Right cardiac atrium (tissue), 5 donors: ENCODE data around the gene ATF2. TPM values are rescaled to one million over a fixed set of nuclear protein-coding genes. Genes with fewer than 3 reads are reported as not detected.

Experiments used
- ATAC-seq, 2 donors: fragments of 200-7000 bp; cut with Tn5 transposase; one replicate each; pipeline versions ENCODE4 v1.8.0 to v1.9.1; 2020; ENCODE audit warnings: moderate library complexity in 2 of 2, mild to moderate bottlenecking in 1 of 2
- DNase-seq, 3 donors: peaks; one replicate each; pipeline ENCODE4 v3.0.0-alpha.2; 2020
- H3K27ac ChIP-seq: one replicate; pipeline ENCODE4 v1.5.1; 2013; ENCODE audit warnings: mild to moderate bottlenecking, low read length, control low read depth, moderate library complexity
- H3K27me3 ChIP-seq: one replicate; pipeline ENCODE4 v1.6.1; 2013; ENCODE audit not compliant: control insufficient read depth, insufficient read depth
- H3K4me1 ChIP-seq: one replicate; pipeline ENCODE4 v1.6.1; 2013; ENCODE audit warnings: low read length; ENCODE audit not compliant: control insufficient read depth, insufficient read depth
- H3K4me3 ChIP-seq: one replicate; pipeline ENCODE4 v1.5.1; 2013; ENCODE audit warnings: low read length, control low read depth
- H3K9me3 ChIP-seq: one replicate; pipeline ENCODE4 v1.6.1; 2013; ENCODE audit warnings: low read length; ENCODE audit not compliant: control insufficient read depth
- WGBS: extraction: QIAGEN DNeasy Blood & Tissue Kit; methylation state at CpG from one replicate; pipeline ENCODE4 v1.1.7; 2013; 5-methylcytosine and 5-hydroxymethylcytosine counted together
- intact Hi-C, 4 donors: fragments of 100-400 bp; cut with DNase I; formaldehyde crosslinking; loops; one replicate each; pipeline versions ENCODE4 v1.11.0 to v1.14.0; 2022 to 2023
- polyA plus RNA-seq: library from polyadenylated mRNA; stranded (reverse); fragments of 200-250 nt; gene quantifications from one replicate; pipeline ENCODE4 v1.2.3, GENCODE V29; 2013
- total RNA-seq, 4 donors: library from RNA; stranded (reverse); fragmentation: NEBNext Ultra II Directional; extraction: Animal tissue kit (Norgen Biotek cat#: 25700); gene quantifications; one replicate each; pipeline ENCODE4 v1.2.1, GENCODE V29; 2021
- donor health status: healthy with polysubstance abuse.
- donor health status: DM: no; HTN: yes; CAD: no.
- donor health status: DM: no; HTN: no; CAD: no.
- donor health status: DM: no; HTN: yes; CAD: no; lungs with severe emphysema.
- donor health status: DM: yes; HTN: yes; CAD: no.

Gene ATF2
- total and polyA plus RNA-seq, 5 donors = 10.8 to 39.2 (median 30.6) TPM

- Histone ChIP-seq H3K4me1 (no peaks in the 10 kb centered on the region), H3K27ac (no peak overlapping the region), H3K4me3 (no peak overlapping the region), H3K9me3 (no peaks in the 10 kb centered on the region), H3K27me3 (no peaks in the 10 kb centered on the region)
- 95% methylated on average over 8 of the region's 8 CpGs for WGBS
- DNase-seq = no peak
- intact Hi-C loops = no loop called here
- no peak for ATAC-seq
Measured at GRCh38 chr2:175164235-175164634, 3.8 kb downstream of the ATF2 start.

- Histone ChIP-seq H3K27me3 (no peaks in the 10 kb centered on the region), H3K4me1 (peaks cover 7% of the 10 kb centered on the region), H3K4me3 (no peak overlapping the region), H3K9me3 (no peaks in the 10 kb centered on the region), H3K27ac (no peak overlapping the region)
- intact Hi-C loops = no loop called here
- ATAC-seq = no peak
- DNase-seq = no peak
- 93% methylated on average over 4 of the region's 4 CpGs for WGBS
Measured at GRCh38 chr2:175158894-175159293, 9.1 kb downstream of the ATF2 start.

- ATAC-seq (no peak), DNase-seq (no peak)
- Histone ChIP-seq H3K4me3 (no peak overlapping the region), H3K27me3 (no peaks in the 10 kb centered on the region), H3K27ac (no peak overlapping the region), H3K9me3 (no peaks in the 10 kb centered on the region), H3K4me1 (peaks cover 7% of the 10 kb centered on the region)
- intact Hi-C loops = no loop called here
- 72% methylated on average over 5 of the region's 5 CpGs for WGBS
Measured at GRCh38 chr2:175156534-175156933, 11.5 kb downstream of the ATF2 start.

- Histone ChIP-seq H3K4me1 (peaks cover 7% of the 10 kb centered on the region), H3K4me3 (no peak overlapping the region), H3K27me3 (no peaks in the 10 kb centered on the region), H3K9me3 (no peaks in the 10 kb centered on the region), H3K27ac (no peak overlapping the region)
- ATAC-seq (no peak), DNase-seq (no peak)
- intact Hi-C loops = no loop called here
Measured at GRCh38 chr2:175154661-175155082, 13.3 kb downstream of the ATF2 start.

- intact Hi-C loops = no loop called here
- H3K4me1 ChIP-seq = peaks cover 6% of the 10 kb centered on the region
- no peak overlapping the region for H3K4me3 ChIP-seq
- no peak for DNase-seq
- no peak for ATAC-seq
- H3K27ac ChIP-seq = no peak overlapping the region
- no peaks in the 10 kb centered on the region for H3K27me3 ChIP-seq
- no peaks in the 10 kb centered on the region for H3K9me3 ChIP-seq
- WGBS = 90% methylated on average over 2 of the region's 2 CpGs
Measured at GRCh38 chr2:175152242-175152641, 15.8 kb downstream of the ATF2 start.

GRCh38 chr2:175151791-175152190 lies 16.2 kb downstream of the ATF2 start:
- Histone ChIP-seq H3K4me3 (no peak overlapping the region), H3K9me3 (no peaks in the 10 kb centered on the region), H3K4me1 (peaks cover 6% of the 10 kb centered on the region), H3K27me3 (no peaks in the 10 kb centered on the region), H3K27ac (no peak overlapping the region)
- no peak for DNase-seq
- no peak for ATAC-seq
- intact Hi-C loops = no loop called here
- 87% methylated on average over 1 of the region's 1 CpG for WGBS

- intact Hi-C loops = no loop called here
- peaks cover 5% of the 10 kb centered on the region for H3K4me1 ChIP-seq
Measured at GRCh38 chr2:175147186-175147585, 20.8 kb downstream of the ATF2 start.

GRCh38 chr2:175143678-175144077 lies 24.3 kb downstream of the ATF2 start:
- Histone ChIP-seq H3K27ac (no peak overlapping the region), H3K4me1 (peaks cover 6% of the 10 kb centered on the region), H3K4me3 (no peak overlapping the region), H3K9me3 (no peaks in the 10 kb centered on the region), H3K27me3 (no peaks in the 10 kb centered on the region)
- WGBS = 98% methylated on average over 2 of the region's 2 CpGs
- no peak for ATAC-seq
- intact Hi-C loops = no loop called here
- no peak for DNase-seq

More at GRCh38 chr2:175147186-175147585, 20.8 kb downstream of the ATF2 start:
- no peak overlapping the region for H3K27ac ChIP-seq
- DNase-seq (no peak), ATAC-seq (no peak)
- H3K9me3 ChIP-seq = no peaks in the 10 kb centered on the region
- no peaks in the 10 kb centered on the region for H3K27me3 ChIP-seq
- H3K4me3 ChIP-seq = no peak overlapping the region
- WGBS = 63% methylated on average over 4 of the region's 4 CpGs

- no peak overlapping the region for H3K4me3 ChIP-seq
- intact Hi-C loops = no loop called here
- H3K27me3 ChIP-seq = no peaks in the 10 kb centered on the region
- no peak overlapping the region for H3K27ac ChIP-seq
- WGBS = 96% methylated on average over 1 of the region's 1 CpG
- peaks cover 4% of the 10 kb centered on the region for H3K4me1 ChIP-seq
- no peak for ATAC-seq
- no peaks in the 10 kb centered on the region for H3K9me3 ChIP-seq
- DNase-seq = no peak
Measured at GRCh38 chr2:175143191-175143590, 24.8 kb downstream of the ATF2 start.

- H3K27ac ChIP-seq = no peak overlapping the region
- no peak overlapping the region for H3K4me3 ChIP-seq
- DNase-seq (no peak), ATAC-seq (no peak)
- peaks cover 2% of the 10 kb centered on the region for H3K4me1 ChIP-seq
- intact Hi-C loops = no loop called here
- H3K9me3 ChIP-seq = no peaks in the 10 kb centered on the region
- WGBS = 79% methylated on average over 2 of the region's 2 CpGs
- no peaks in the 10 kb centered on the region for H3K27me3 ChIP-seq
Measured at GRCh38 chr2:175140332-175140731, 27.7 kb downstream of the ATF2 start.

- no peaks in the 10 kb centered on the region for H3K9me3 ChIP-seq
- H3K4me3 ChIP-seq = no peak overlapping the region
- 93% methylated on average over 2 of the region's 2 CpGs for WGBS
- no peaks in the 10 kb centered on the region for H3K27me3 ChIP-seq
- DNase-seq = no peak
- no peak for ATAC-seq
- no peak overlapping the region for H3K27ac ChIP-seq
- intact Hi-C loops = no loop called here
- peaks cover 2% of the 10 kb centered on the region for H3K4me1 ChIP-seq
Measured at GRCh38 chr2:175137793-175138192, 30.2 kb downstream of the ATF2 start.
